ENCODE results near the gene SLC44A3.

SLC44A3 gene

GRCh38 chr1:94866164-94866807 lies 46.1 kb downstream of the SLC44A3 start:
- in situ Hi-C loops (cut with MboI; ENCODE audit: low sequenced_read_pairs): no loop called here

- in situ Hi-C loops (cut with MboI; ENCODE audit: low sequenced_read_pairs): no loop called here
Measured at GRCh38 chr1:94871031-94871430, 50.9 kb downstream of the SLC44A3 start.

GRCh38 chr1:94872771-94873495 lies 52.8 kb downstream of the SLC44A3 start:
- in situ Hi-C loops (cut with MboI; ENCODE audit: low sequenced_read_pairs): no loop called here

- in situ Hi-C loops (cut with MboI; ENCODE audit: low sequenced_read_pairs): no loop called here
Measured at GRCh38 chr1:94873520-94874351, 53.6 kb downstream of the SLC44A3 start.

GRCh38 chr1:94874423-94874822 lies 54.3 kb downstream of the SLC44A3 start:
- in situ Hi-C loops (cut with MboI; ENCODE audit: low sequenced_read_pairs): no loop called here

- in situ Hi-C loops (cut with MboI; ENCODE audit: low sequenced_read_pairs): no loop called here
Measured at GRCh38 chr1:94875794-94876193, 55.6 kb downstream of the SLC44A3 start.

GRCh38 chr1:94876362-94876761 lies 56.2 kb downstream of the SLC44A3 start:
- in situ Hi-C loops (cut with MboI; ENCODE audit: low sequenced_read_pairs): no loop called here

- in situ Hi-C loops (cut with MboI; ENCODE audit: low sequenced_read_pairs): no loop called here
Measured at GRCh38 chr1:94878329-94878728, 58.2 kb downstream of the SLC44A3 start.

- in situ Hi-C loops (cut with MboI; ENCODE audit: low sequenced_read_pairs): no loop called here
Measured at GRCh38 chr1:94883691-94884090, 63.5 kb downstream of the SLC44A3 start.

GRCh38 chr1:94884106-94884505 lies 63.9 kb downstream of the SLC44A3 start:
- in situ Hi-C loops (cut with MboI; ENCODE audit: low sequenced_read_pairs): no loop called here

GRCh38 chr1:94884507-94884906 lies 64.3 kb downstream of the SLC44A3 start:
- in situ Hi-C loops (cut with MboI; ENCODE audit: low sequenced_read_pairs): no loop called here

GRCh38 chr1:94886361-94886760 lies 66.2 kb downstream of the SLC44A3 start:
- in situ Hi-C loops (cut with MboI; ENCODE audit: low sequenced_read_pairs): no loop called here

- in situ Hi-C loops (cut with MboI; ENCODE audit: low sequenced_read_pairs): no loop called here
Measured at GRCh38 chr1:94887106-94887505, 66.9 kb downstream of the SLC44A3 start.

GRCh38 chr1:94887603-94888171 lies 67.5 kb downstream of the SLC44A3 start:
- in situ Hi-C loops (cut with MboI; ENCODE audit: low sequenced_read_pairs): no loop called here

- in situ Hi-C loops (cut with MboI; ENCODE audit: low sequenced_read_pairs): no loop called here
Measured at GRCh38 chr1:94888201-94888600, 68.0 kb downstream of the SLC44A3 start.

GRCh38 chr1:94892604-94893254 lies 72.6 kb downstream of the SLC44A3 start:
- in situ Hi-C loops (cut with MboI; ENCODE audit: low sequenced_read_pairs): no loop called here

GRCh38 chr1:94894630-94895029 lies 74.5 kb downstream of the SLC44A3 start:
- in situ Hi-C loops (cut with MboI; ENCODE audit: low sequenced_read_pairs): no loop called here

- in situ Hi-C loops (cut with MboI; ENCODE audit: low sequenced_read_pairs): no loop called here
Measured at GRCh38 chr1:94895518-94895917, 75.4 kb downstream of the SLC44A3 start.

GRCh38 chr1:94898491-94899385 lies 78.6 kb downstream of the SLC44A3 start:
- in situ Hi-C loops (cut with MboI; ENCODE audit: low sequenced_read_pairs): no loop called here

GRCh38 chr1:94899756-94900155 lies 79.6 kb downstream of the SLC44A3 start:
- in situ Hi-C loops (cut with MboI; ENCODE audit: low sequenced_read_pairs): no loop called here

Measured in hTERT RPE-1 (cell line).